Stimulated activated CD8-positive, alpha-beta memory T cell treated with anti-CD3 and anti-CD28 coated beads, Interleukin-12 subunit alpha, Interleukin-12 subunit beta, amount 100 ng/mL, for 4 hours (primary cell): Measurements from ENCODE around the gene P2RY1.

ENCODE experiments used
- DNase-seq: peaks from one replicate; pipeline ENCODE4 v3.0.0-alpha.2; 2020; ENCODE audit warnings: low read depth

The P2RY1 gene, protein sequence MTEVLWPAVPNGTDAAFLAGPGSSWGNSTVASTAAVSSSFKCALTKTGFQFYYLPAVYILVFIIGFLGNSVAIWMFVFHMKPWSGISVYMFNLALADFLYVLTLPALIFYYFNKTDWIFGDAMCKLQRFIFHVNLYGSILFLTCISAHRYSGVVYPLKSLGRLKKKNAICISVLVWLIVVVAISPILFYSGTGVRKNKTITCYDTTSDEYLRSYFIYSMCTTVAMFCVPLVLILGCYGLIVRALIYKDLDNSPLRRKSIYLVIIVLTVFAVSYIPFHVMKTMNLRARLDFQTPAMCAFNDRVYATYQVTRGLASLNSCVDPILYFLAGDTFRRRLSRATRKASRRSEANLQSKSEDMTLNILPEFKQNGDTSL

DNA sequence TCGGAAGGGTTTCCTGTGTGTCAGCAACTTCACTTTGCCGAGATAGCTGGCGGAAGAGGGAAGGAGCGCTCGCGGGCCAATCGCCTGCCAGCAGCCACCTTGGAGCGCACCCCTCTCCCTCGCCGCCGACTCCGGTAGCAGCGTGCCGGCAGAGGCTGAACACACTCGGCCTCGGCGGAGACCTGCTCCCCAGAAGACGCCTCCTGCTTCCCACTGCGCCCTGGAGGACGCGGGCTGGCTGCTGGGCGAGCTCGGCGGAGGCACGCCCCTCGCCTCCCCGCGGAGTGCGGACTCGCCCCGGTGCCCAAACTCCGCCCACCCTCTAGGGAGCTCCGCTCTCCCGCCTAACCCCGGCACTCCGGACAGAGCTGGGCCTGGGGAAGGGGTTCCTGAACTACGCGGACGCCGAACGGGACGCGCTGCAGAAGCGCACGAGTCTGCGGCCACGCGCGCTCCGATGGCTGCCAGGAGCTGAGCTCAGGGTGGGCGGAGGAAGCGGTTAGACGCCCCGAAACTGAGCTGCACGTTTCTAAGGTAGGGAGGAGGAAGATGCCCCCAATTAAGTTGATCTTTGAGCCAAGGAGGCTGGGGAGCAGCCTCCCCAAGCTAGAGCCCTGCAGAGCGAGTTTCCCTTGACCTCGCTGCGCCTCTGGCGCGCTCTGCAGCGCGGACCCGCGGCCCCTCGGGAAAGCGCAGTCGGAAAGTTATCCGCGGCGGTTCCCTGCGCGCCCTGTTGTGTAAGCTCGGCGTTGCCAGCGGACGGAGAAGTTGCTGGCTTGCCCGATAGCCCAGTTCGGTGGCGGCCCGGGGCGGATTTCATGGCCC is at the start of gene P2RY1:
TSS of gene P2RY1 (plus strand) at position 356 of the 825 bp plus-strand sequence. CDS start 652 bp downstream, outside the sequence.
- no peak for DNase-seq

DNA sequence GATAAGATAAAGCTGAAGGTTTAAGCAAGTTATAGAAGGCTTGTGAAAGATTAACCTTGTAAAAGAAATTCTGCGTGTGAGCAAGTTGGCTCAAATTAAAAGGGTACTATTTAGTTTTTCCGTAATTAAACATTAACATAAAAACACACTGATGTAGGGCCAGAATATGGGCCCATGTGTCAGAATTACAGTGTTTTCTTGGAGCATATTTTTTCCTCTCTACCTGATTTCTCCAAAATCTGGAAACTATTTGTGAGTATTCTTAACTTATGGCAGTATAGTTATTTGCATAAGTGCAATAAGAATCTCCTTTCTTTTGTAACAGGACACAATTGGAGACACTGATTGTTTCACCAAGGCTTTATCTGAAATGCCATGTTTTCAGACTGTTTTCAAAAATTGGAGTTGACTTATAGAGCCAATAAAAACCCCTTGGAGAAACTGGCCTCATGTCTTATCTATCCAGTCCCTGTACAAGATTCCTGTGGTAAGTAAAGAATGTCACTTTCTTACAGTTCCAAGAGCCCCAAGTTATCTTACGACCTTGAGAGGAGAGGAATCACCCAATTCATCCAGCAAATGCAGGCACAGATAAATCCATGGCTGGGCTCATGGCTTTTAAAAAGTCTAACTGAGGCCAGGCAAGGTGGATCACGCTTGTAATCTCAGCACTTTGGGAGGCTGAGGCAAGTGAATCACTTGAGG is 47.8 kb upstream of the P2RY1 start:
- DNase-seq: no peak

DNA sequence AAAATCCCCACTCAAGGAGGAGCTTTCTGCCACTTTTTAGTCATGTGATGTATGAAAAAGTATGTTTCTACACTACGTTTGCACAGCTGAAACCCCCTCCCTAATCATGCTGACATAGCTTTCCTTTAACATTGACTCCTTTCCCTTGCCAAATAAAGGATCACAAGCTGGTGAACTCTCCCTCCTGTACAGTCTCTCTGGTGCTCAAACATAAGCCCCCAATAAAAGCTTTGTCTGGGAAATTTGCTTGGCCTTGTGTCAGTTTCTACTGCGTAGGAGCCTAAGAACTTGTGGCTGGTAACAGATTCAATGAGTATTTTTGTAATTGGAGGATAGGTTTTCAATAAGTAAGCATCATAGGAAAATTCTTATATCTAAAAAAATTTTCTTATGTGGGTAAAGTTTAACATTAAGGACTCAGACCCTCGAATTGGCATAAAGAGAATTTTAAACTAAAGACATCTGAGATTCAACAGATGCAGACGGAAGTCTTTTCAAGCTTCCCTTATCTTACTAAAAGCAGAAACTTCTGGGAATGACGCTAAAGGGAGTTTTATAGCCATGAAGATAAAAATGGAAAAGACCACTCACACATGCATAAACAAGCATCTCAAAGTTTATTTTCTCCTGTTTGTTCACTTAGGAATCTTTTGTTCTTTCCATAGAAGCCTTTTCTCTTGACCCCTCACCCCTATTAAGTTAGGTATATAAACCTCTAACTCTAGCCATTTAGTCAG is 44.1 kb upstream of the P2RY1 start:
- DNase-seq: no peak

DNA sequence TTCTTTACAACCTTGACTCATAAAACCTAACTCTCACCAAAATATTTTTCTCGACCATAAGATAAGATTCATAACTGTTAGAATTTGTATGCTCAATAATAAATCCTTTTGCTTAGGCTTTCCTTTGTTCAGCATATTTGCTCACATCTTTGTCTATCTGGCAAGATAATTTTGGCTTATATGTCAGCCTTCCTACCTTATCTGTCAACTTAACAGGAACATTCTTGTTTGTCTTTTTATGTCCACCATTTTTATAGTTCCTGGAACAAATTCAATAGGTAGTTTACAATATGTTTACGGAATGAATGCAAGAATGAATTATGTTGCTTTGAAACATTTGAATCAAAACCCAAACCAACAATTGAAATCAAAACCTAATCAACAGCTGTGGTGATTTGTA is 41.0 kb upstream of the P2RY1 start:
- no peak for DNase-seq

DNA sequence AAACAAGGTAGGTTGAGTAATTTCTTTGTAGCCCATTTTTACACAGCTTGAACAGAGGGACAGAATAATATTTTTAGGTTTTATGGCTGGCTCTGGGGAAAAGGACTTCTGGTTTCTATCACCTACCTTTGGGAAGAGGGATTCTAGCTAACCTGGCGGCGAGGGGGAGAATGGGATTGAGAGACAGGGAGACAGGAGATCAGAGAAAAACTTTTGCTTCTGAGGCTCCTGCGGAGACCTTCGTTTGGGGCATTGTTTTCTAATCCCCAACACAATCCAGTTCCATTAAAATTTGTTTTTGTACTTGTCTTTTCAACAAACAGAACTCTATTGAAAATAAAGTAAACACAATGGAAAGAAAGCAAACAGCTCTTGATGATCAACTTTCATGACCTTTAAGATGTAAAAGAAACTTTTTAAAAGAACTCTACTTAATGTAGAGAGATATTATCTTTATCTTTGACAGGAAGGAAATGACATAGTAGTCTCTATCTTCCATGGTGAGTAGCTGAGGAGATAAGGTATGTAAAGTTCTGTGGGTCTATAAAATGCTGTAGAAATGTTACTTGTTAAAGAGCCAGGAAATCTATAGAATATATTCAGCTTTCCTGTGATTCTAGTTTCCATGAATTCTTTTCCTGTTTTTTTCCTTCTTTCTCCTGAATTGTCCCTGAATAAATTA is 37.0 kb upstream of the P2RY1 start:
- DNase-seq: no peak

DNA sequence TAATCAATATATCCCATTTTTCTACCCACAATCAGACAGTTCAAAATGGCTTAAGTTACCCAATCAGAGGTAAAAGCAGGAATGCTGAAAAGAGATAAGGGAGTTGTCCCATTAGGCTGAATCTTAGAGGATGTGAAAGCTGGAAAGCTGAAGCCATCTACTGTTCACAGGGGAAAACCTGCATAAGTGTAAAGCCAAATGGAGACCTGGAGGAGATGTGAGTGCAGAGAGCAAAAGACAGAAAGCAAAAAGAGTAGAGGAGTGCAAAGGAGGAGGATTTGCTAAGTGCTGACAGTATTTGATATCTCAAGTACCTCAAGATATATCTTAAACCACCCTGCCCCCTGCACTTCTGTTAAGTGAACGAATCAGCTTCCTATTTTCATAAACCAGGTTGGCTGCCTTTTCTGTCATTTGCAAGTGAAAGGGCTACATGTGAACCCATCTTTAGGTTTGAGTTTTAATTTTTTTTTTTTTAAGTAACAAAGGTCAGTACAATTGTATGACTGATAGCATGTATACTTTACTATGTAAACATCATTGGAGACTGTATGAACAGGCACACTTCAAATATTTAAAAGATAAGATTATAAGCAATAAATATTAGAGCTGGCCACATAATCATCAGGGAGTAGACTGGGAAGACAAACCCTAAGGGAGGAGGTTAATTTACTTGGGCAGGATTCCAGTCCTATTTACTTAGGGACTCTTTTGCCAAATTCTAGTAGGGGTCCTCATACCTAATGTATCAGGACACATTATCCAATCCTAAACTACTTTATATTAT is 22.8 kb upstream of the P2RY1 start:
- no peak for DNase-seq

DNA sequence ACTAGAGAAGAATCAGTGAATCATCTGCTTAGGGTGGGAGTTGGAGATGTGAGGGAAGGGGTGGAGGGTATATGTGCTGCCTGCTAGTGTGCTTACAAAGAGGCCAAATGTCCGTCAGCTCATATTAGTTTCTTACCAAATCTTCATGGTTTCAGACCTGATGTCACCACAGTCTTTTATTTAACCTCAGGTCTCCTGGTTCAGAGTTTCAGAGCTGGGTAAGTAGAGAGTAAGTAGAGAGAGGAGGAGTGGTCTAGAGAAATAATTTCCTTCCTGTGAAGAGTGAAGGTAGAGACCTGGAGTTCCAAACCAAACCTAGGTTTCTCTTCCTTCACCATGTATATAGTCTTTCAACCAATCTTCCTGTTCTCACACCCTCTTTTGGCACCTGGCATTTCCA is 17.5 kb upstream of the P2RY1 start:
- no peak for DNase-seq

DNA sequence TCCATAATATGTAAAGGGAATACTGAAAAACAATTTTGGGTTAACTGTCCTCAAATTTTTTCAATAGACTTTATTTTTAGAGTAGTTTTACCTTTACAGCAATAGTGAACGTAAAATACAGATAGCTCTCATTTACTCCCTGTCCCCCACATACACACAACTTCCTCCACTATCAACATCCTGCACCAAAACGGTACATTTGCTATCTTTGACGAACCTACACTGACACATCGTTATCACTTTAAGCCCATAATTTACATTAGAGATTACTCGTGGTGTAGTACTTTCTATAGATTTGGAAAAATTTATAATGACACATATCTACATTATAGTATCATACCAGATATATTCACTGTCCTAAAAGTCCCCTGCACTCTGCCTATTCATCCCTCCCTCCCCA is 16.9 kb upstream of the P2RY1 start:
- no peak for DNase-seq

DNA sequence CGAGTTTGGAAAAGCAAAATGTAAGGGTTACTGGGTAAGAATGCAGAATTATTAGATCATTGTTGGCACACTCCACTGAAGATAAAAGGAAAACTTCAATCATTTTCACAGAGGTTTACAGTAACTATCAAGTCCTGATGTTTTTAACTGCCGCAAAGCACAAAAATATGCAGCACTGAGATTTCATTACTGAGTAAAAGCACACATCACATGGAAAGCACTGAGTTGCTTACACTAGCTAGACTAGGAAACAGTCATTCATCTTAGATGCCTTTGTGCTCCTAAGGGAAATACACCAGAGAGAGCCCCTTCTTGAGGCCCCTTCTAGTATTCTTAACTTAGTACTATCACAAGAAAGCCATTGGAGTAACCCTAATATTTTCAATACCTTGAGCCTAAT is 11.8 kb upstream of the P2RY1 start:
- DNase-seq: no peak

DNA sequence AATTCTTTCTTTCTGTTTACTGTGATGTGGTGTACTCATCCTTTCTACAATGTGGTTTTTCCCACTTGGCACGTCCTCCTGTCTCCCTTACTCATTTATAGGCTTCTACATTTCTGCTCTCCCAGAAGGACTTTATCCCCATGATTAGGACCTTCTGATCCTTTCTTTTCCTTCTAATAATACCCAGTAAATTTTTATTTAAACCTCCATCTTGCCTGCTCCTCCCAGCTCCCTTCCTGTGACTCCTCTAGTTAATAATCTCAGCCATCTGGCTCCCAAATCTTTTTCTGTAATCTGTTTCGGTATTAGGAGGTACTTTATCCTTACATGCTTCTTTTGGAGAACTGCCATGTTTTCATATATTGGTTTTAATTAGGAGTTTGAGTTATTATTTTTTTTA is 11.2 kb upstream of the P2RY1 start:
- DNase-seq: no peak

DNA sequence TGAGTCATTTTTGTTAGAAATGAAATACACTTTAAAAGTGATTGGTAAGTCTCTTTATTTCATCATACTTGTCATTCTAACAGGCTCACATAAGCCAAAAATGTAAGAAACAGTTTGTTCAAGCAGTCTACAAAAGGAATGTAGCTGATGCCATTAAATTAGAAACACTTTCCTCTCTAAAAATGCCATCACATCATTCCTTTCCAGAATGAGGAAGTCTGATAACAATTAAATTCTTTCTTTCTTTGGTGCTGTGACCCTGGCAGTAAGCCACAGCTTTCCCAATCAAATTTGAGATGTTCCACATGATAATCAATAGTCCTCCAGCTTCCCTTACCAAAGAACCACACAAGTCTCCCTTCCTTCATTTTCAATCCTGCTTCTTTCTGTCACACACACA is 9.4 kb upstream of the P2RY1 start:
- DNase-seq: no peak

DNA sequence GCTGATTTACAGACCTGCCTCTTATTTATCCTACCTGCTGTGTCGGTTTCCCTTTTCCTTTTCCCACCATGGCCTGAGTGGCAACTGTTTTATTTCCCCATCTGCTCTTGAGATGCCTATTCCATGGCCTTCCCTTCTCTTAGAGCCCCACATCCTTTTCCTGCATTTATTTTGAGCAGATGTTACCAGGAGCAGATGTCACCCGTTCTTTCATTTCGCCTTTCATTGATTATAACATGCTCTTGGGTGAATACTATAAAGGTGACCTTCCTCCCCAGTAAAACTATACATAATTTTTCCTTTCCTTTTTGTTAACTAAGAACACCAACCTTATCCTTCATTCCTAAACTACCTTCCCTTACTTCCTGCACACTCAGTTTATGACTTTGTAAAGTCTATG is 8.5 kb upstream of the P2RY1 start:
- no peak for DNase-seq

DNA sequence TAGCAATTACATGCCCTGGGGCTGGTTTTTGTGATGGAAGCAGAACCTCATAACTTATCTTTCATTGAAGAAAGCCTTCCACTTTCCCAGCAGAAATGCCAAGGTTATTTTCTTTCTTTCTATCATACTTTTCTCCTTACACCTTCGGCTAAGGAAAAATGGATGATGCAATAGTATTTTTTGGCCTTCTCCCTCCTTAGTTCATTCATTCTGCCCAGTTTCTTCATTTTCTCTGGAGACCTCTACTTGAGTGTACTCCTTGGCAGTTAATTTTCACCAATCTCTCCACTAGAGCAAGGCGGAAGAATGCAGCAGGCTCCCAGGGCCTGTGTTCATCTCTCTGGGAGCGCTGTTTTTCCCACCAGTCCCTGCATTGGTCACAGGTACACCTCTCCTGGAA is 7.6 kb upstream of the P2RY1 start:
- DNase-seq: no peak

DNA sequence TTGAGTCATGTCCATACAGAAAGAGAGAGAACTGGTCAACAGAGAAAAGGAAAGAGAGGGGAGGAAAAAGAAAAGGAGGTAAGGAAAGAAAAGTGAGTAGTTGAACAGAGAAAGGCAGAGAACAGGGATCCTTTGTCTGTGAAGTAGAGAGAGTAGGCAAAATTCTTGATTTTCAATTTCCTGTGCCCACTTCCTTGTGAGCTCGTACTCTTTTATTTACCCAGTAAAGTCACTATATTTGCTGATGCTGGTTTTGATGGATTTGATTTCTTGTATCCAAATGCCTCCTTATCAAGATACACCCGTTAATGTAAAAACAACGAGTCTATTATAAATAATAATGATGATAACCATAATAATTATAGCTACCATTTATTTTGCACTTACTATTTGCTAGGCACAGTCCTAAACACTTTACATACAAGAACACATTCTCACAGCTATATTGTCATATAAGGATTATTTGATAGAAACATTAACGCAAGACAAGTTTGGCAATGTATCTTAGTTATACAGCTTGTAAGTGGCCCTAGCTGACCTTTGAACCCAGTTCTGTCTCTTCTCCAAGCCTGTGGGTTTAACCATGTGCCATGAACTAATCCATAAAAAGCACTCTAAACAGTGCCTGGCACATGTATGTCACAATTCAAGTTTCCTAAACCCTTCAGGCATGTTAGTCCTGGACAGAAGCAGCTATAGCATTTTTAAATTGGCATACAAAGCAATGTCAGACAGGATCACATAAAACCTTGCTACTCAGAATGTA is 6.7 kb upstream of the P2RY1 start:
- no peak for DNase-seq

DNA sequence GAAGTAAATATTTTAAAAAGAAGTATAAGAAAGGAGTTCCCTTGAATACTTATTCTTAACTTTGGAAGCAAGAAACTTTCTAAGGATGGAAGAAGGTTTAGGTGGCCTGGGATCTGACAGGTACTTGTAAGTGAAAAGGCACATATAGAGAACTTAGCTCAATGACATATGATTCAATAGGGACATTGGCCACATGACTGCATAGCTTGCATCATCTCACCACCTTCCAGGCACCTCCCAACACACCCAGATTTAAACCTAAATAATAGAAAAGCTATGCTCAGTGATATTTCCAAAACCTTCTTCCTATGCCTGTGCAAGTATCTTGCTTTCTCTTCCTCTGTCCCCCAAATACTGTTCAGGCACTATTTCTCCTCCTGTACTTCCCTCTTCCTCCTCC is 4.7 kb upstream of the P2RY1 start:
- no peak for DNase-seq

DNA sequence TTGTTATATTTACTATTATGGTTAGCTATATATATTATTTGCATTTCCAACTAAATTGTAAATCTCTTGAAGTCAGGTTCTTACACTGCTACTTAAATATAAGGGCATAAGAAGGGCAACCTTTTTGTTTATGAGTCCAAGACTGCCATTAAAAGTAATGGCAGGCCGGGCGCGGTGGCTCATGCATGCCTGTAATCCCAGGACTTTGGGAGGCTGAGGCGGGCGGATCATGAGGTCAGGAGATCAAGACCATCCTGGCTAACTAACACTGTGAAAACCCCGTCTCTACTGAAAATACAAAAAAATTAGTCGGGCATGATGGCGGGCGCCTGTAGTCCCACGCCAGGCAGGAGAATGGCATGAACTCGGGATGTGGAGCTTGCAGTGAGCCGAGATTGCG is 2.9 kb upstream of the P2RY1 start:
- no peak for DNase-seq

DNA sequence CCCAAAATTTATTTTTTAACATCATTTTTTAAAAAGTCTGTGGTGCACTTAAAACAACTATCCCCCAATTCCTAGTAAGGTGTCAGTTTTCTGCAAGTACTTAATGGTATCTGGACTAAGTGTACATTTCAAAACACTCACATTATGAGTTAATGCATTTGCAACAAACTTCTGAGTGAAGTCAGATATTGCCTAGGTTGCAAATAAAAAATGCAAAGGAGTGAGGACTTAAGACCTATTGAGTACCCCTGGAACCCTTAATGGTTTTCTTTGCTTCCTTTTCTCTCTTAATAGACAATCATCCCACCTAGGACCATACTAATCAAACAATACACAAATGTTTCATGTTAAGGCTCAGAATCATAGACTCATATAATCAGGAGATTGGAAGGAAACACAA is 1.8 kb upstream of the P2RY1 start:
- no peak for DNase-seq

DNA sequence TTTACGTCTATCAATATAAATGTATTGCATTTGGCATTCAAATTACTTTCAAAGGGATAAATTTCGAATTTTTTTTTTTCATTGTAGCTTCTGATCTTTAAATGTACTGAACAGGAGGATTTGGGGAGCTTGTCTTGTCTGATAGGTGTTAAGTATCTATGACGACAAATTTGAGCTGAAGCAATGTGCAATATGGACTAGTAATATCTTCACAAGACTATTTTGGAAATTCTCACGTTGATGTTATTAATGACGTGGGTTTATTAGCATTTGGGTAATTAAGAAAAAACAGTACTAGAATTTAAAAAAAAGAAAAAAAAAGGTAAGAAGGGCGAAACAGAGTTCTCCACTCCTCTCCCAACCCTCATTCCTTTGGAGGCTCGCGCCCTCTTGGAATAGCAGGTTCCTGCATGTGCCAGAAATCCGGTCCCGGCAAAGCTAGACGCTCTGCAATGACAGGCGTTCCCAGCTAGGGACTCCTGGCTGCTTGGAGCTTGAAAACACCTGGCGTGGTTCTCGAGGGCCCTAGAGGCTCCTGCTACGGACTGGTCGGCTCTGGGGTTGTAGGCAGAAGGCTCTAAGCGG is 648 bp upstream of the P2RY1 start:
- DNase-seq: no peak

DNA sequence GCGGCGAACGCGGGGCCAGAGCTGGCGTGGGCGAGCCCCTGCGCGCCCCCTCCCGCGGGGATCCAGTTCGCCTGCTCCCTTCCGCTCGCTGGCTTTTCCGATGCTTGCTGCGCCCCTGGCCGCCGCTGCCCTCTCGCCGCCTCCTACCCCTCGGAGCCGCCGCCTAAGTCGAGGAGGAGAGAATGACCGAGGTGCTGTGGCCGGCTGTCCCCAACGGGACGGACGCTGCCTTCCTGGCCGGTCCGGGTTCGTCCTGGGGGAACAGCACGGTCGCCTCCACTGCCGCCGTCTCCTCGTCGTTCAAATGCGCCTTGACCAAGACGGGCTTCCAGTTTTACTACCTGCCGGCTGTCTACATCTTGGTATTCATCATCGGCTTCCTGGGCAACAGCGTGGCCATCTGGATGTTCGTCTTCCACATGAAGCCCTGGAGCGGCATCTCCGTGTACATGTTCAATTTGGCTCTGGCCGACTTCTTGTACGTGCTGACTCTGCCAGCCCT is 721 bp downstream of the P2RY1 start:
- no peak for DNase-seq
